K562 (cell line): ENCODE data around the gene ZNF222. TPM values are rescaled to one million over a fixed set of nuclear protein-coding genes. Genes with fewer than 3 reads are reported as not detected.

ENCODE experiments used
- ATAC-seq: fragments of 200-7000 bp; cut with Tn5 transposase; 3 replicates; pipeline ENCODE4 v1.9.1; 2020; ENCODE audit warnings: moderate library complexity
- BruUV-seq: library from RNA; stranded (reverse); fragments of 400-500 nt; replicated peaks from 2 replicates; lab custom pipeline; 2021; lab: Mats Ljungman, UMichigan
- CTCF ChIA-PET: fragments of 300-600 bp; formaldehyde crosslinking; extraction: SDS; loops from one replicate; lab custom pipeline; 2021; ENCODE audit warnings: low intra/inter-chr PET ratio; lab: Yijun Ruan, JAX
- POLR2A ChIA-PET: fragments of 300-600, 350-650 bp; sonication (Branson Sonifier 250); formaldehyde crosslinking; extraction: SDS; loops from one replicate; lab custom pipeline; 2021; ENCODE audit warnings: antibody characterized with exemption, inconsistent platforms; lab: Yijun Ruan, JAX
- DNase-seq, 4 experiments: peaks; one replicate each; pipeline versions ENCODE4 v3.0.0 to v3.0.0-alpha.2; 2011 to 2018; ENCODE audit warnings: low spot score in 3 of 4, mixed read lengths in 3 of 4; ENCODE audit errors: extremely low read depth in 1 of 4
- FAIRE-seq: peaks from 2 replicates; lab custom pipeline; 2011; peaks lifted over from hg19 to GRCh38; lab: Jason Lieb, UNC
- H2AFZ ChIP-seq: 2 replicates; pipeline ENCODE4 v1.6.0; 2011; ENCODE audit warnings: low read depth, low read length, control low read depth, inconsistent platforms
- H3K27ac ChIP-seq: fragments of 200-600 bp; 3 replicates; pipeline ENCODE4 v1.8.0; 2011; ENCODE audit warnings: low read depth, mild to moderate bottlenecking, control low read depth, inconsistent platforms, low read length, moderate library complexity, mixed read lengths; ENCODE audit errors: extremely low read depth
- H3K27me3 ChIP-seq, 2 experiments: fragments of 300-600 bp in 1 of 2; 2 replicates in 1 of 2; 3 replicates in 1 of 2; pipeline versions ENCODE4 v1.6.0 to v1.8.0; 2011; ENCODE audit warnings: inconsistent platforms in 2 of 2, low read length in 2 of 2, mild to moderate bottlenecking in 1 of 2, mixed read lengths in 1 of 2, moderate library complexity in 1 of 2; ENCODE audit not compliant: control insufficient read depth in 2 of 2, insufficient read depth in 2 of 2
- H3K36me3 ChIP-seq: fragments of 300-600 bp; 3 replicates; pipeline ENCODE4 v1.8.0; 2011; ENCODE audit warnings: mild to moderate bottlenecking, low read length, inconsistent platforms; ENCODE audit not compliant: control insufficient read depth, insufficient read depth
- H3K4me1 ChIP-seq, 2 experiments: fragments of 200-600 bp in 1 of 2; replicated peaks in 1 of 2; 2 replicates in 1 of 2; 3 replicates in 1 of 2; pipeline versions ENCODE4 v1.5.1 to v1.8.0; 2011; ENCODE audit warnings: inconsistent platforms in 2 of 2, low read length in 2 of 2, mild to moderate bottlenecking in 1 of 2, mixed read lengths in 1 of 2, moderate library complexity in 1 of 2; ENCODE audit not compliant: control insufficient read depth in 2 of 2, insufficient read depth in 2 of 2
- H3K4me2 ChIP-seq: 2 replicates; pipeline ENCODE4 v1.6.1; 2011; ENCODE audit warnings: low read length, control low read depth, inconsistent platforms, mixed read lengths; ENCODE audit not compliant: insufficient read depth
- H3K4me3 ChIP-seq: fragments of 200-600 bp; sonication (generic), shearing (Covaris generic); 2 replicates; pipeline ENCODE4 v1.5.1; 2016; ENCODE audit warnings: control low read depth, inconsistent platforms
- H3K79me2 ChIP-seq: fragments of 200-600 bp; 3 replicates; pipeline ENCODE4 v1.8.0; 2011; ENCODE audit warnings: low read length, inconsistent platforms; ENCODE audit not compliant: control insufficient read depth, insufficient read depth
- H3K9ac ChIP-seq, 2 experiments: 2 replicates each; pipeline versions ENCODE4 v1.6.0 to v1.6.1; 2011; ENCODE audit warnings: low read depth in 2 of 2, low read length in 2 of 2, control low read depth in 1 of 2, inconsistent platforms in 1 of 2, mild to moderate bottlenecking in 1 of 2, mixed read lengths in 1 of 2; ENCODE audit not compliant: insufficient read depth in 1 of 2
- H3K9me1 ChIP-seq: one replicate; pipeline ENCODE4 v1.6.0; 2011; ENCODE audit warnings: inconsistent platforms, mild to moderate bottlenecking, low read length, moderate library complexity; ENCODE audit not compliant: control insufficient read depth, insufficient read depth
- H3K9me3 ChIP-seq: replicated peaks from 2 replicates; pipeline ENCODE4 v1.5.1; 2011; ENCODE audit warnings: low read depth, low read length, inconsistent platforms; ENCODE audit not compliant: control insufficient read depth, insufficient read depth
- H4K20me1 ChIP-seq: replicated peaks from 2 replicates; pipeline ENCODE4 v1.6.1; 2011; ENCODE audit warnings: low read length, inconsistent platforms, mixed read lengths; ENCODE audit not compliant: control insufficient read depth, insufficient read depth
- BRD4 ChIP-seq: fragments of 200-600 bp; sonication (generic); IDR thresholded peaks from 2 replicates; pipeline ENCODE4 v1.6.1; 2017; ENCODE audit warnings: inconsistent platforms
- BRF1 ChIP-seq: IDR thresholded peaks from 3 replicates; pipeline ENCODE4 v1.6.1; 2011; ENCODE audit warnings: borderline replicate concordance, mild to moderate bottlenecking; ENCODE audit not compliant: insufficient read length; ENCODE audit errors: extremely low read depth
- HDAC3 ChIP-seq: fragments of 450-650 bp; IDR thresholded peaks from 2 replicates; pipeline ENCODE4 v1.6.1; 2018; ENCODE audit warnings: borderline replicate concordance, mild to moderate bottlenecking, moderate library complexity; ENCODE audit not compliant: partially characterized antibody
- HEY1 ChIP-seq: fragments of 250-450 bp; sonication (Bioruptor Pico); IDR thresholded peaks from 2 replicates; pipeline ENCODE4 v1.5.0; 2020; ENCODE audit warnings: mild to moderate bottlenecking, moderate library complexity, borderline replicate concordance
- KLF13 ChIP-seq: fragments of 450-650 bp; IDR thresholded peaks from 2 replicates; pipeline ENCODE4 v1.6.1; 2016; ENCODE audit warnings: missing genetic modification characterization, low read depth, mild to moderate bottlenecking, missing compliant biosample characterization, moderate library complexity, borderline replicate concordance
- MCM5 ChIP-seq: fragments of 450-650 bp; IDR thresholded peaks from 2 replicates; pipeline ENCODE4 v1.6.1; 2016; ENCODE audit warnings: low read depth
- OTX1 ChIP-seq: fragments of 450-650 bp; formaldehyde crosslinking; IDR thresholded peaks from 2 replicates; pipeline ENCODE4 v1.4.0; 2022; ENCODE audit warnings: mild to moderate bottlenecking
- POLR2AphosphoS5 ChIP-seq: IDR thresholded peaks from 2 replicates; pipeline ENCODE4 v1.6.1; 2011; ENCODE audit warnings: mild to moderate bottlenecking, low read depth, low read length, moderate library complexity; ENCODE audit not compliant: control insufficient read depth, insufficient read depth
- SMAD4 ChIP-seq: fragments of 250-450 bp; sonication (Bioruptor Pico); conservative IDR thresholded peaks from 2 replicates; pipeline ENCODE4 v1.8.0; 2021; ENCODE audit warnings: inconsistent platforms, mild to moderate bottlenecking, moderate library complexity
- SPI1 ChIP-seq: IDR thresholded peaks from 2 replicates; pipeline ENCODE4 v1.6.1; 2011; ENCODE audit warnings: low read depth, low read length, control low read depth, borderline replicate concordance
- ZNF23 ChIP-seq: fragments of 250-450 bp; sonication (Bioruptor Pico); IDR thresholded peaks from 2 replicates; pipeline ENCODE4 v1.4.0; 2020; ENCODE audit warnings: mild to moderate bottlenecking
- ZNF584 ChIP-seq: fragments of 200-800 bp; sonication (Bioruptor generic); IDR thresholded peaks from 2 replicates; pipeline ENCODE4 v1.6.1; 2016; ENCODE audit warnings: low read depth, mild to moderate bottlenecking, missing genetic modification characterization, missing compliant biosample characterization
- ZNF717 ChIP-seq: fragments of 250-450 bp; sonication (Bioruptor Pico); IDR thresholded peaks from 2 replicates; pipeline ENCODE4 v1.5.0; 2021
- WGBS: fragments of 100-300 bp; shearing (Covaris generic); methylation state at CpG from one replicate; pipeline ENCODE4 v1.1.6; 2016; ENCODE audit warnings: low coverage, mixed read lengths; ENCODE audit not compliant: insufficient coverage; ENCODE audit errors: missing lambda C conversion rate; 5-methylcytosine and 5-hydroxymethylcytosine counted together
- in situ Hi-C: fragments of 300-500 bp; cut with MboI; formaldehyde crosslinking; loops from 4 replicates; pipeline ENCODE4 v1.15.0; 2018; ENCODE audit warnings: inconsistent platforms, mixed read lengths
- intact Hi-C: fragments of 100-400 bp; cut with micrococcal nuclease; formaldehyde crosslinking; loops from 2 replicates; pipeline ENCODE4 v1.14.2; 2022
- polyA plus RNA-seq, 8 experiments: library from polyadenylated mRNA; depleted of rRNA in 4 of 8; stranded (reverse) in 5 of 8; unstranded in 3 of 8; fragments of >200 nt; fragmentation: Nextera tagmentation in 2 of 8; fragmentation: Illumina TruSeq in 1 of 8; extraction: Ambion mirVana in 2 of 8; extraction: Trizol in 1 of 8; gene quantifications; 2 replicates each; pipeline versions ENCODE4 v1.2.1 to v1.2.3, GENCODE V29; 2011 to 2014; ENCODE audit warnings: inconsistent platforms in 1 of 8, missing spikeins in 1 of 8
- total RNA-seq, 7 experiments: library from RNA; depleted of rRNA in 6 of 7; stranded (reverse); fragments of >200 nt in 6 of 7; fragmentation: Illumina TruSeq in 2 of 7; extraction: Trizol in 2 of 7; gene quantifications; 2 replicates each; pipeline versions ENCODE4 v1.2.1 to v1.2.3, GENCODE V29; 2011 to 2021; ENCODE audit warnings: low replicate concordance in 1 of 7
- TF ChIP-seq, protein P1 (sequence below): sonication (generic); formaldehyde crosslinking; IDR thresholded peaks from 2 replicates; pipeline ENCODE4 v1.8.0; 2023; ENCODE audit warnings: mild to moderate bottlenecking, missing genetic modification reagents

The ZNF222 gene
- total and polyA plus RNA-seq, 9 of the 15 experiments (the other 6 are each of a cell fraction or from before 2014, with no cell fraction given), result 2.3 to 4.5 (median 3.0) TPM

DNA sequence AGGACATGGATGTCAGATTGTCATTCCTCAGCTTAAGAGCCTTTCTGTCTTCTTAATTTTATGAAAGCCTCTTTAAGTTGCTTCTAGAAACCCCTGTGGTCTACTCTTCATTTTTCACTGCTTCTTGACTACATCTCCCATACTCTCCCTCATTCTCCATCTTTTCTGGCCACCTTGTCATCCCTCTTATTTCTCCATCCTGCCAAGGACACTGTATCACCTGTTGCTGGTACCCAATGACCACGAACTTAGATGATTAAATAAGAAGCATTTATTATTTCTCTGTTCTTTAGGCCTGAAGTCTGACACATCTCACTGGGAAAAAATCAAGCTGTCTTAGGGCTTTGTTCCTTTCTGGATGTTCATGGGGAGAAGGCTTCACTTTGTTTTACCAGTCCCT is 35.9 kb downstream of the ZNF222 start:
- intact Hi-C loops (no loop called here), in situ Hi-C loops (no loop called here)
- FAIRE-seq, result no peak
- ATAC-seq, result no peak
- Histone ChIP-seq H3K36me3 (no peaks in the 10 kb centered on the region), H3K79me2 (no peaks in the 10 kb centered on the region), H2AFZ (no peak overlapping the region), H3K9me1 (no peaks in the 10 kb centered on the region), H3K4me1 (no peaks in the 10 kb centered on the region), H3K9me3 (no peaks in the 10 kb centered on the region), H4K20me1 (no peaks in the 10 kb centered on the region), H3K4me3 (no peak overlapping the region), H3K27me3 (no peaks in the 10 kb centered on the region; a peak in 2 of 5 replicates), H3K27ac (no peak overlapping the region), H3K4me2 (no peak overlapping the region), H3K9ac (no peak overlapping the region)
- no TSS peak for BruUV-seq
- WGBS, result 0% methylated on average over 1 of the region's 1 CpG
- CTCF ChIA-PET, result no interaction called here
- POLR2A ChIA-PET, result interaction anchor here (0.7 to 1.7 kb wide), 3 partner anchors 9 to 299 kb away, joined by 3 to 5 read pairs (median 3); no protein-coding TSS in a partner anchor
- DNase-seq, result no peak
- TF ChIP-seq POLR2AphosphoS5, result no peak
- TF ChIP-seq BRD4, result no peak
- no peak for TF ChIP-seq HDAC3
- no peak for TF ChIP-seq HEY1 (CRISPR knock-in tag)
- TF ChIP-seq ZNF584 (CRISPR knock-in tag), result no peak
- TF ChIP-seq BRF1, result no peak
- no peak for TF ChIP-seq SPI1
- no peak for TF ChIP-seq SMAD4 (CRISPR knock-in tag)
- TF ChIP-seq MCM5, result no peak
- TF ChIP-seq KLF13 (tag), result no peak
- TF ChIP-seq, protein P1, sequence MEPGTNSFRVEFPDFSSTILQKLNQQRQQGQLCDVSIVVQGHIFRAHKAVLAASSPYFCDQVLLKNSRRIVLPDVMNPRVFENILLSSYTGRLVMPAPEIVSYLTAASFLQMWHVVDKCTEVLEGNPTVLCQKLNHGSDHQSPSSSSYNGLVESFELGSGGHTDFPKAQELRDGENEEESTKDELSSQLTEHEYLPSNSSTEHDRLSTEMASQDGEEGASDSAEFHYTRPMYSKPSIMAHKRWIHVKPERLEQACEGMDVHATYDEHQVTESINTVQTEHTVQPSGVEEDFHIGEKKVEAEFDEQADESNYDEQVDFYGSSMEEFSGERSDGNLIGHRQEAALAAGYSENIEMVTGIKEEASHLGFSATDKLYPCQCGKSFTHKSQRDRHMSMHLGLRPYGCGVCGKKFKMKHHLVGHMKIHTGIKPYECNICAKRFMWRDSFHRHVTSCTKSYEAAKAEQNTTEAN (CRISPR knock-in tag), result no peak
- no peak for TF ChIP-seq ZNF717 (CRISPR knock-in tag)
- TF ChIP-seq OTX1 (CRISPR knock-in tag), result no peak
- no peak for TF ChIP-seq ZNF23 (CRISPR knock-in tag)
